GM23248 (cell line): ENCODE data around the gene TFEB.

Experiments used
- EZH2 ChIP-seq: fragments of 200-600 bp; sonication (generic); IDR thresholded peaks from 2 replicates; pipeline ENCODE4 v1.6.1; 2018; ENCODE audit warnings: antibody characterized with exemption, mild to moderate bottlenecking; ENCODE audit not compliant: insufficient read depth, poor library complexity, severe bottlenecking
- EZH2phosphoT487 ChIP-seq: fragments of 200-600 bp; sonication (generic); IDR thresholded peaks from 2 replicates; pipeline ENCODE4 v1.6.1; 2018; ENCODE audit warnings: antibody characterized with exemption, moderate library complexity, mild to moderate bottlenecking, low read depth; ENCODE audit not compliant: insufficient read depth

DNA sequence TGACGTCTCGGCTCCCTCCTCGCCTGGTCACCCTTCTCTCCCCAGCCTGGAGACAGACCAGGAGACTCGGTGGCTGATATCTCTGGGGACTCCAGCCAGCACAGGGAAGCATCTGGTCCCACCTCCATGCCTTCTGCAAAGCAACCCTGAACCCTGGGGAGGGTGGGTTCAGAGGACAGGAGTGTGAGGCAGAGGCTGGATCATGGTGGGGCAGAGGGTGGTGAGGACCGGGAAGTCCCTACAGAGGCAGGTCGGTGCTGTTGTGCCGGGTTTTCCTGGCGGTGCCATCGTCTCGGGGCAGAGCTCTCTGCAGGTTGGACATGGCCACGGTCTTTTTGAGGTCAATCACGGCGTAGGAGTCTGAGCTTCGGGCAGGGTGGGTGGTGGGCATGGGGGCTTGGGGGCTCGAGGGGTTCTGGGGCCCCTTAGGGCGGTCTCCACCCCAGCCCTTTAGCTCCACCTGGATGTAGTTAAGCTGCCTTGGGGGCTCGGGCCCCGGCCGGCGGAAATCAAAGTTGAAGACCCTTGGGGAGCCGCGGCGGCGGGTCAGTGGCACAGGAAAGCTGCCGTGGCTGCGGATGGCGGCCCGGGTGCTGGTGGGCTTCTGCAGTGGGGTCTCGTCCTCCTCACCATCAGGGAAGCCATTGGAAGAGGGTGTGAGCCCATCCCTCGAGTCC is 35.1 kb upstream of the TFEB start:
- TF ChIP-seq EZH2 (no peak), EZH2phosphoT487 (no peak)
